Posterior vena cava (tissue), 2 donors: ENCODE results near the gene SF3A2. TPM values are rescaled to one million over a fixed set of nuclear protein-coding genes. Genes with fewer than 3 reads are reported as not detected.

ENCODE experiments used
- DNase-seq: peaks from one replicate; pipeline ENCODE4 v3.0.0-alpha.2; 2020; ENCODE audit warnings: low spot score
- intact Hi-C, 2 donors: fragments of 100-400 bp; cut with DNase I; formaldehyde crosslinking; loops; one replicate each; pipeline versions ENCODE4 v1.14.1 to v1.14.2; 2022 to 2023
- microRNA-seq, 2 donors: library from miRNA; unstranded; fragments of <30 nt; microRNA quantifications; one replicate each; pipeline ENCODE4 v1.2.0, GENCODE V29; 2020 to 2021; ENCODE audit warnings: borderline microRNAs expressed in 2 of 2
- total RNA-seq, 2 donors: library from RNA; stranded (reverse); fragmentation: NEBNext Ultra II Directional; extraction: Animal tissue kit (Norgen Biotek cat#: 25700); gene quantifications; one replicate each; pipeline ENCODE4 v1.2.1, GENCODE V29; 2021
- donor health status: DM: yes; HTN: yes; CAD: no.
- donor health status: DM: yes; HTN: yes; CAD: no.

Gene SF3A2
- total RNA-seq, 2 donors from 2014 or later = 35.0 to 36.6 TPM

GRCh38 chr19:2296141-2296540 is 59.5 kb downstream of the SF3A2 start:
- no peak for DNase-seq
- intact Hi-C loops = no loop called here

Small RNA genes lying within 50 kb of the gene (microRNA-seq; reads per million reads assigned to microRNA genes)
- 1.6 reads per million in 2 donors for gene MIR1227
- gene MIR4321 = 0 reads per million in 2 donors

Other genes with a start within 250 kb of the SF3A2 start
- gene BTBD2, start 221.1 kb upstream of the SF3A2 start, total RNA-seq = 10 to 100 TPM; 44.6 to 52.1 TPM
- gene MKNK2, start 185.6 kb upstream of the SF3A2 start, total RNA-seq = 100 to 1,000 TPM in 1 of 2 donors, 10 to 100 TPM in 1; 99.6 to 126 TPM
- 10 to 100 TPM; 55.8 to 57.1 TPM for gene MOB3A, start 140.5 kb upstream of the SF3A2 start, total RNA-seq
- 1 to 10 TPM in 1 of 2 donors, under 1 TPM in 1; 0.90 to 2.4 TPM for gene IZUMO4, start 139.9 kb upstream of the SF3A2 start, total RNA-seq
- gene AP3D1, start 85.3 kb upstream of the SF3A2 start, total RNA-seq = 10 to 100 TPM; 73.9 to 93.3 TPM
- 10 to 100 TPM; 14.7 to 23.3 TPM for gene DOT1L, start 72.9 kb upstream of the SF3A2 start, total RNA-seq
- gene PLEKHJ1, start 495 bp upstream of the SF3A2 start, total RNA-seq = 10 to 100 TPM; 24.3 to 27.6 TPM
- 1 to 10 TPM in 1 of 2 donors, under 1 TPM in 1; 0.46 to 1.1 TPM for gene AMH, start 12.5 kb downstream of the SF3A2 start, total RNA-seq
- not detected for gene JSRP1, start 19.6 kb downstream of the SF3A2 start, total RNA-seq
- gene PEAK3, start 45.4 kb downstream of the SF3A2 start, total RNA-seq = 1 to 10 TPM in 1 of 2 donors, under 1 TPM in 1; 0.90 to 2.0 TPM
- under 1 TPM in 1 of 2 donors, not detected in 1; 0.10 TPM for gene LINGO3, start 71.3 kb downstream of the SF3A2 start, total RNA-seq
- gene LSM7, start 91.8 kb downstream of the SF3A2 start, total RNA-seq = 10 to 100 TPM; 46.2 to 50.5 TPM
- 10 to 100 TPM; 20.7 to 36.9 TPM for gene SPPL2B, start 91.9 kb downstream of the SF3A2 start, total RNA-seq
- gene TMPRSS9, start 123.4 kb downstream of the SF3A2 start, total RNA-seq = not detected
- gene TIMM13, start 190.8 kb downstream of the SF3A2 start, total RNA-seq = 10 to 100 TPM; 32.8 to 37.2 TPM
- 10 to 100 TPM; 14.4 to 17.9 TPM for gene LMNB2, start 220.1 kb downstream of the SF3A2 start, total RNA-seq
- gene GADD45B, start 239.3 kb downstream of the SF3A2 start, total RNA-seq = 100 to 1,000 TPM; 120 to 160 TPM